MG63 (cell line): ENCODE data around the gene CD209. TPM values are rescaled to one million over a fixed set of nuclear protein-coding genes. Genes with fewer than 3 reads are reported as not detected.

Experiments
- DNase-seq: peaks from one replicate; pipeline ENCODE4 v3.0.0-alpha.2; 2020
- H3K27me3 ChIP-seq: fragments of 250-450 bp; sonication (Bioruptor Pico); 2 replicates; pipeline ENCODE4 v1.5.1; 2020; ENCODE audit warnings: mild to moderate bottlenecking, moderate library complexity
- H3K36me3 ChIP-seq: fragments of 250-450 bp; sonication (Bioruptor Pico); 2 replicates; pipeline ENCODE4 v1.5.1; 2020; ENCODE audit warnings: mild to moderate bottlenecking, moderate library complexity
- H3K4me3 ChIP-seq: fragments of 250-450 bp; sonication (Bioruptor Pico); 2 replicates; pipeline ENCODE4 v1.5.1; 2020; ENCODE audit warnings: mild to moderate bottlenecking, moderate library complexity
- H3K9me3 ChIP-seq: fragments of 250-450 bp; sonication (Bioruptor Pico); 2 replicates; pipeline ENCODE4 v1.5.1; 2020; ENCODE audit warnings: mild to moderate bottlenecking, moderate library complexity
- total RNA-seq: library from RNA; depleted of rRNA; stranded (reverse); fragments of >200 nt; shearing (Covaris generic); gene quantifications from 2 replicates; pipeline ENCODE4 v1.2.3, GENCODE V29; 2014; ENCODE audit warnings: low replicate concordance

The CD209 gene
- total RNA-seq, 1 experiment from 2014 or later: not detected

- no peaks in the 10 kb centered on the region for H3K9me3 ChIP-seq
- no peak for DNase-seq
- no peak overlapping the region for H3K4me3 ChIP-seq
- H3K27me3 ChIP-seq: peaks cover 33% of the 10 kb centered on the region
- H3K36me3 ChIP-seq: no peaks in the 10 kb centered on the region
These were observed 42.9 kb downstream of the CD209 start for GRCh38 chr19:7704280-7705060.

- no peak for DNase-seq
- Histone ChIP-seq H3K27me3 (peaks cover 44% of the 10 kb centered on the region), H3K9me3 (no peaks in the 10 kb centered on the region), H3K4me3 (no peak overlapping the region), H3K36me3 (no peaks in the 10 kb centered on the region)
These were observed 44.0 kb downstream of the CD209 start for GRCh38 chr19:7703332-7703731.

DNA sequence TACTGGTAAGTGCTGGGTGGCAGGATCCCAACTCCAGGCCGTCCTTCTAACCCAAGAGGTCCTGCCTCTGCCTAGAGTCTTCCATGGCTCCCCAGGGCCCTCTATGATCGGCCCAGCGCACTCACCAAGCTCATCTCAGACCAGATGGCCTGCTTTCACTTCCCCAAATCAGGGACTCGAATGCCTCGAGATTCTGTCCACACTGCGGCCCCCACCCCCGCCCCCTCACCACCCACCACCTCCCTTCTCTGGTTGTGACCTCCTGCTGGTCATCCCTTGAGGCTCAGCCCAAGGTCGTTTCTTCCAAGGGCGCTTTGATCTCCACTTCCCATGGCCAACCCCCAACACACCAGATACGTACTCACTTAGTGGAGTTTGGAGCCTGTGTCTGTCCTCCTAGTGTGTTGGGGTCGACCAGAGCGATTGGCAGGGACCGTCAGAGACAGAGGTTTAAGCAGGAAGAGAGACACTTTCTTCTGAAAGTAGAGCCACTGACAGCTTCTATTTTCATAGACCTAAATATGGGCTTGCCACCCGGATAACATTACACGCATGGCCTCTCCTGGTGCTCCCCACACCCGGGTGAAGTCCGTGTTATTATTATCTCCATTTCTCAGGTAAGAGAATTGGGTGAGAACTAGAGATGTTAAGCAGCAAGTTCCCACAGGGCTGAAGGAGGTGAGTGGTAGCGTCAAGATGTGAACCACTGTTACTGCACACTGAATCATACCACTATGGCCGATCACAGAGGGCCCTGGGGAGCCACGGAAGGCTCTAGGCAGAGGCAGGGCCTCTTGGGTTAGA lies 45.5 kb downstream of the CD209 start, which contains the start of gene FCER2:
Gene FCER2 (minus strand): TSS at position 478 of the 804 bp plus-strand sequence. CDS start 2,371 bp downstream, outside the sequence.
- Histone ChIP-seq H3K27me3 (peaks cover 59% of the 10 kb centered on the region), H3K9me3 (no peaks in the 10 kb centered on the region), H3K4me3 (no peak within 1 kb of the TSS), H3K36me3 (no peaks in the 10 kb centered on the region)
- no peak for DNase-seq

DNA sequence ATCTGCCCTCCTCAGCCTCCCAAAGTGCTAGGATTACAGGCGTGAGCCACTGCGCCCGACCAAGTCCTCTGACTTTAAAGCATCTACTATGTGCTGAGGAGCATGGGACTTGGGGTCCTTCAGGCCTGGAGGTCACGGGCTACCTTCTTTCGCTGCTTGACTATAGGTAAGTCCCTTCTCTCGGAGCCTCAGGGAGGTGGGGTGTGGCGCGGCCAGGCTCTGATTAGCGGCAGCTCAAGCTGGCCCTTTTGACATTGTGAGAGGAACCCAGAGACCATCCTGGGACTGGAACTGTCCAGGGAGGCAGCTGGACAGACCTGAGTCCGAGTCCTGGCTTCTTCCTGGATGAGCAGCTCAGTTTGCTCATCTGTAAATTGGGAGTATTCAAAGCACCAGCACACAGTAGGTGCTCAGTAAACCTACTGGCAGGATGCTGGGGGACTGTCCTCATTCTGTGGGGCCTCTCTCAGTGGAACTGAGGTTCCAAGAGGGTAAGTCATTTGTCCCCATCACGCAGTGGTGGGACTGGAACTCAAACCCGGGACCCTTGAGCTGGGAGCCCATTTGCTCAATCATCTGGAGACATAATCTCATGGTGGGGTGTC lies 46.2 kb downstream of the CD209 start:
- no peaks in the 10 kb centered on the region for H3K9me3 ChIP-seq
- H3K36me3 ChIP-seq: no peaks in the 10 kb centered on the region
- no peak overlapping the region for H3K4me3 ChIP-seq
- H3K27me3 ChIP-seq: peaks cover 66% of the 10 kb centered on the region
- no peak for DNase-seq

DNA sequence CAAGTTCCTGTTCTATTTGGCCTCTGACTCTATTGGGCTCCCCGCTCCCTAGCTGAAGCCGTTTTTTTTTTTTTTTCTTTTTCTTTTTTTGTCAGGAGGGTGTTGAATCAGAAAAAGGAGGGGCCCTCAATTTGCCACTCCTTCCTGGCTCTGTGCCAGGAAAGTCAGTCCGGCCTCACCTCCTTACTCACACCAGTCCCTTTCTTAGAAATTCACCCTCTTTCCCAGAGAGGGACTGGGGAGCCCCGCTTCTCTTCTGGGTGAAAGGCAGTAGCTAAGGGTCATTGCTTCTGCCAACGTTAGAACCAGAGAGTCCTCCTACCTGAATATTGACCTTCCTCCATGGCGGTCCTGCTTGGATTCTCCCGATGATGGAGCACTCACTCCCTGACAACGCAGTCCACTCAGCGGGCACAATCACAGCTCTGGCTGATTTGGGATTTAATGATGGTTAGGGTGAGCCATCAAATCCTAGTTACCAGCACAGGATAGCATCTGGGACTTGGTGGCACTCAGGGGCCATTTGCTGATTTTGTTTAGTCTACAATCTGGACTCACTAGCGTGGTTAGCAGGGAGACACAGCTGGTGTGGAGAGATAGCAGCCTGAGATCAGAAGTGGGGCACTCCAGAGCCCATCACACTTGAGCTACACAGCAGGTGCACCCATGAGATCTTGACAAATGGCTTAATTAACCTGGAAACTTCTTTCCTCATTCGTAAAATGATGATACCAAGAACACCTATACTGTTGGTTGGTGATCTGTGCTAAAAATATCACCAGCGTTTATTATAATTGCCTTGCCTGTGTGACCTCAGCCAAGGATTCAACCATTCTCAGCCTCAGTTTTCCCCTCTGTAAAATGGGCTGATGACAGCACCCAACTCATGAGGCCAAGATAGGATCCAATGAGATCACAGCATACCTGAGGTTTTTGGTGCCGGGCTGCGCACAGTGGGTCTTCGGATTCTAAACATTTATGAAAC lies 47.6 kb downstream of the CD209 start:
- H3K36me3 ChIP-seq: no peaks in the 10 kb centered on the region
- no peak for DNase-seq
- peaks cover 79% of the 10 kb centered on the region for H3K27me3 ChIP-seq
- H3K4me3 ChIP-seq: no peak overlapping the region
- H3K9me3 ChIP-seq: no peaks in the 10 kb centered on the region

DNA sequence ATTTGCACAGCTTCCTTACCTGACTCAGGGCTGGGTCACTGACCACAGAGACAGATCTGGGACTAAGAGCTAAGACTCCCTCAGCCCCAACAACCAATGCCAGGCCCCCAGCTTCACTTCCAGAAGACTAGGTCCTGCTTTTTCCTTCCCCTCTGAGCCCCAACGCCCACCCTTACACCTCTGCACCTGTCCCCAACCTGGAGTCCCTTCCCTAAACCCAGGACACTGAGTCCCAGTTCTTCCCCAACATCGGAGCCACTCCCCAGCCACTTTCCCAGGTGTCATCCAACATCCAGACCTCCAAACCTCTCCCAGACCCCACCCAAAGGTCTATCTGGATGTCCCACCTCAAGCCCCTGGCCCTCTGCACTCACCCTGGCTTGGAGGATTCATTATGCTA lies 48.3 kb downstream of the CD209 start:
- Histone ChIP-seq H3K36me3 (no peaks in the 10 kb centered on the region), H3K4me3 (no peak overlapping the region), H3K27me3 (peaks cover 81% of the 10 kb centered on the region), H3K9me3 (no peaks in the 10 kb centered on the region)
- DNase-seq: no peak

- Histone ChIP-seq H3K36me3 (no peaks in the 10 kb centered on the region), H3K27me3 (peaks cover 79% of the 10 kb centered on the region), H3K9me3 (no peaks in the 10 kb centered on the region), H3K4me3 (no peak overlapping the region)
- no peak for DNase-seq
These were observed 48.8 kb downstream of the CD209 start for GRCh38 chr19:7698583-7698982.

GRCh38 chr19:7697721-7698287 lies 49.5 kb downstream of the CD209 start:
- H3K36me3 ChIP-seq: no peaks in the 10 kb centered on the region
- H3K9me3 ChIP-seq: peaks cover 3% of the 10 kb centered on the region; the same call in 1 of the 2 replicates
- no peak for DNase-seq
- H3K4me3 ChIP-seq: no peak overlapping the region
- peaks cover 83% of the 10 kb centered on the region for H3K27me3 ChIP-seq

DNA sequence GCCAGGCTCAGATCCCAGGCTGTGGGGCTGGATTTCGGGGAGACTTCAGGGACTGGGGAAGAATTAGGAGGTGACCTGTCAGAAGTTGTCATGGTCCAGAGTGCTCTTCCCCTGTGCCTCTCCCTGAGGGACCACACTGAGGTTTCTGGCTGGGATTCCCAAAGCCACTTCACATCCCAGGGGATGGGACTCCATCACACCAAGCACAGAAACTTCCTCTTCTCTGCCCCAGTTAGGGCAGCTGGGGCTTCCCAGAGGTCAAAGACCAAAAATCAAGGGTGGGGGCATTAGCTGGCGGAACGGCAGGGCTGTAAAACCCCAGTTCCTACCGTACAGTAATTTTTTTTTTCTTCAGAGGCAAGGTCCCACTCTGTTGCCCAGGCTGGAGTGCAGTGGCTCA lies 52.8 kb downstream of the CD209 start:
- peaks cover 89% of the 10 kb centered on the region for H3K27me3 ChIP-seq
- peaks cover 12% of the 10 kb centered on the region; the same call in 1 of the 2 replicates for H3K9me3 ChIP-seq
- DNase-seq: no peak
- H3K36me3 ChIP-seq: no peaks in the 10 kb centered on the region
- no peak overlapping the region for H3K4me3 ChIP-seq

DNA sequence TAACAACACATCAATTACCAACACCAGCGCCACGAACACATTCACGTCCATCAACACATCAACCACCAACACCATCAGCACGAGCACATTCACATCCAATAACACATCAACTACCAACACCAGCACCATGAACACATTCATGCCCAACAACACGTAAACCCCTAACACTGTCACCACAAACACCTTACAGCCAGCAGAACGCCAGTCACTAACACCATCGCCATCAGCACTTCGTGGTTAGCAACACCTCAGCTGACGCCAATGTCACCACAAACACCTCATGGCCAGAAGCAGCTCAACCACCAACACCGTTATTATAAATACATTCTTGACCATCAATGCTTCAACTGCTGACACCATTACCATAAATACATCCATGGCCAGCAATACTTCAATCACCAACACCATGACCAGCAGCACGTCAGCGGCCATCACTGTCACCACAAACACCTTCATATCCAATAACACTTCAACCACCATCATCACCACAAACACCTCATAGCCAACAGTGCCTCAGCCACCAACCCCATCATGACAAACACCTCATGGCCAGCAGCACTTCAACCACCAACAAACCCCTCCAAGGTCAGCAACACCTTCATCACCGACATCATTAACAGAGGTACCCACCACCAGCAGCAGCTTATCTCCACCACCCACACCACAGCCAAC lies 54.8 kb downstream of the CD209 start:
- Histone ChIP-seq H3K36me3 (no peaks in the 10 kb centered on the region), H3K4me3 (no peak overlapping the region), H3K27me3 (peaks cover 85% of the 10 kb centered on the region), H3K9me3 (peaks cover 12% of the 10 kb centered on the region; the same call in 1 of the 2 replicates)
- no peak for DNase-seq

- no peaks in the 10 kb centered on the region for H3K36me3 ChIP-seq
- peaks cover 12% of the 10 kb centered on the region; the same call in 1 of the 2 replicates for H3K9me3 ChIP-seq
- H3K4me3 ChIP-seq: no peak overlapping the region
- no peak for DNase-seq
- peaks cover 81% of the 10 kb centered on the region for H3K27me3 ChIP-seq
These were observed 55.8 kb downstream of the CD209 start for GRCh38 chr19:7691497-7691896.

DNA sequence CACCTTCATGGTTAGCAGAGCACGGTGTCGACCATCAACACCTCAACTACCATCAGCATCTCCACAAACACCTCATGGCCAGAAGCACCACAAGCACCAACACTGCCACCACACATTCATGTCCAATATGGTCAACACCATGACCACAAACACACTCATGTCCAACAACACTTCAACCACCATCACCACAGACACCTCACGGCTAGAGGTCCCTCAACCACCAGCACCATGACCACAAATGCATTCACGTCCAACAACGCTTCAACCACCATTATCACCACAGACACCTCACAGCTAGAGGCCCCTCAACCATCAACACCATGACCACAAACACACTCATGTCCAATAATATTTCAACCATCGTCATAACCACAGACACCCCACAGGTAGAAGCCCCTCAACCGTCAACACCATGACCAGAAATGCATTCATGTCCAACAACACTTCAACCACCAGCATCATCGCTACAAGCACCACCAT lies 56.5 kb downstream of the CD209 start:
- Histone ChIP-seq H3K27me3 (peaks cover 74% of the 10 kb centered on the region), H3K9me3 (peaks cover 12% of the 10 kb centered on the region; the same call in 1 of the 2 replicates), H3K36me3 (no peaks in the 10 kb centered on the region), H3K4me3 (no peak overlapping the region)
- no peak for DNase-seq
